Hepatic stellate cell (primary cell): ENCODE data around the gene USP17L11.
"Not testable (repeated sequence)": the region's sequence is repeated elsewhere in the genome, so short reads cannot be mapped to it uniquely, and the experiment has no call there.

Experiments
- DNase-seq: peaks from one replicate; pipeline ENCODE4 v3.0.0; 2011; ENCODE audit warnings: low spot score

The USP17L11 gene, protein sequence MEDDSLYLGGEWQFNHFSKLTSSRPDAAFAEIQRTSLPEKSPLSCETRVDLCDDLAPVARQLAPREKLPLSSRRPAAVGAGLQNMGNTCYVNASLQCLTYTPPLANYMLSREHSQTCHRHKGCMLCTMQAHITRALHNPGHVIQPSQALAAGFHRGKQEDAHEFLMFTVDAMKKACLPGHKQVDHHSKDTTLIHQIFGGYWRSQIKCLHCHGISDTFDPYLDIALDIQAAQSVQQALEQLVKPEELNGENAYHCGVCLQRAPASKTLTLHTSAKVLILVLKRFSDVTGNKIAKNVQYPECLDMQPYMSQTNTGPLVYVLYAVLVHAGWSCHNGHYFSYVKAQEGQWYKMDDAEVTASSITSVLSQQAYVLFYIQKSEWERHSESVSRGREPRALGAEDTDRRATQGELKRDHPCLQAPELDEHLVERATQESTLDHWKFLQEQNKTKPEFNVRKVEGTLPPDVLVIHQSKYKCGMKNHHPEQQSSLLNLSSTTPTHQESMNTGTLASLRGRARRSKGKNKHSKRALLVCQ

DNA sequence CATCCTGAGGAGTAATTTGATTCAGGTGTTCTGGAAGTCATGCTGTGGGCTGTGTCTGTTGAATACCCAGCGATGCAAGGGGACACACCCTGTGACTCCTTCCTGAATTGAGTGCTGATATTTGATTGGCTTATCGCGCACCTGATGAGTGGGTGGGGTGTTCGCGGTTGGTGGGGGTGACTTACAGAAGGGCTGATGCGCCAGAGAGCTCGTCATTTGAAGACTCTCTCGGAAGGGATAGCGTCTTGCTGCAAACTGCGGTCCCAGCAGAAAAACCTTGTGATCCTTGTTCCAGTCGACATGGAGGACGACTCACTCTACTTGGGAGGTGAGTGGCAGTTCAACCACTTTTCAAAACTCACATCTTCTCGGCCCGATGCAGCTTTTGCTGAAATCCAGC lies at the start of gene USP17L11:
USP17L11 (plus strand) TSS at position 301 of the 400 bp plus-strand sequence; CDS start at position 301, 0 bp downstream.
- DNase-seq: not testable (repeated sequence)

DNA sequence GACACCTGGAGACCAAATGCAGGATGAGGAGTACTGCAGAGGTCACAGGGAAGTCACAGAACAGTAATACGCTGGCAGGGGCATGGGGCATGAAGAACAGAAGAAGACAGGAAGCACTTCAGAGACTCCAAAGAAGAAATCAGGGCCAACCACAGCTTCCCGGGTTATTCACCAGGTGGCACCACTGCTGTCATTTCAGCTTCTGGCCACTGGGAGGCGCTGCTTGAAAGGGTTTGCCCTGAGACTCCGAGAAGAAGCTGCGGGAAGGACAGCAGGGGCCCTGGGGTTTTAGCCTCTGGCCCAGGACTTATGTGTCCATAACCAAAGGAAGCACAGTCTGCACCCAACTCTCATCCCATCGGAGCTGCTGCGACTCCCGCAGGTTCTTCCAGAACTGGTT lies 49.2 kb upstream of the USP17L11 start:
- not testable (repeated sequence) for DNase-seq

DNA sequence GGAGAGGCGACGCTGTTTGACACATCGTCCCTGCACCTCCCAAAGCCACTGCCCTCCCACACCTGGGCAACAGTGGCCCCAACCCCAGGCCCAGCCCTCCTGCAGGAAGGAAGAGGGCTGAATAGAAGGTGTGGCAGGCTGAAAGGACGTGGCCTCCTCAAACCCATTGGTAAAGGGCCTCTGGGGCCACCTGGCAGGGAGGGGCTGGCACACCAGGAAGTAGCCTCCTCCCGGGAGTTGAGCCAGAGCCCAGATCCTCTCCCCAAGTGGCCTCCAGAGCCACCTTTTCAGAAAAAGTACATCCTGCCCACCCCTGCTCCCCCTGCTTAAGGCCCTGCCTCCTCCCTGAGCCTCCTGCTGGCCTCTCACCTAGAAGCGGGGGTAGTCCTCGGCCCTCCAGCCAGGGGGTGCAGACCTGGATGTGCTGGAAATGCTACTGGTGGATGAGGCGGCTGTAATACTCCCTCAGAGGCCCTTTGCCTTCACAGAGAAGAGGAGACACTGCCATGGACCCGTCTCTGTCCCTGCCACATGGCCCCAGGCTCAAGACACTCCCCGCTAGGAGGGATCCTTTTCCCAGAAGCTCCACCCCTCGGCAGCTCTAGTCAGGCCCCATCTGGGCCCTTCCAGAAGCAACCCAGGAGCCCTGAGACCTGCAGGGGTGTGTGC lies 45.3 kb upstream of the USP17L11 start, which contains the start of gene FAM90A26:
FAM90A26 (plus strand) TSS at position 619 of the 669 bp plus-strand sequence. CDS start 2,764 bp downstream, outside the sequence.
- DNase-seq: not testable (repeated sequence)

DNA sequence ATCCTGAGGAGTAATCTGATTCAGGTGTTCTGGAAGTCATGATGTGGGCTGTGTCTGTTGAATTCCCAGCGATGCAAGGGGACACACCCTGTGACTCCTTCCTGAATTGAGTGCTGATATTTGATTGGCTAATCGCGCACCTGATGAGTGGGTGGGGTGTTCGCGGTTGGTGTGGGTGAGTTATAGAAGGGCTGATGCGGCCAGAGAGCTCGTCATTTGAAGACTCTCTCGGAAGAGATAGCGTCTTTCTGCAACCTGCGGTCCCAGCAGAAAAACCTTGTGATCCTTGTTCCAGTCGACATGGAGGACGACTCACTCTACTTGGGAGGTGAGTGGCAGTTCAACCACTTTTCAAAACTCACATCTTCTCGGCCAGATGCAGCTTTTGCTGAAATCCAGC lies 4.8 kb upstream of the USP17L11 start, which contains the start of gene USP17L10:
USP17L10 (plus strand) TSS at position 301 of the 400 bp plus-strand sequence; CDS start at position 301, 0 bp downstream.
- not testable (repeated sequence) for DNase-seq

DNA sequence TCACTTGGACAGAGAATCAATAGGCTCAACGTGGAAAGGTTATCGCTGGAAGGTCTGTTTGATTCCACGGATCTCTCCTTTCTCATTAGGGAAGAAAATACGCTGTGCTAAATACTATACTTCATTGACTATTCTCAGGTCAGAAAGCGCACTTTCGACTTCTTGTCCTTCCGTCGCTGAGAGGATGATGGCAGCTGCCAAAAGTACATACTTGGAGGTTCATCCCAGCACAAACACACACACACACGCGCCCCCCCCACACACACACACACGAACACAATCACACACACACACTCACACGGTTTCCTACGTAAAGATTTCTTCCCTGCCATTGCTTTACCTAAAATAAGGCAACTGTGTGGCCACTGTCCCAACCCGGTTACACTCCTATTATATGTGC lies 504 bp upstream of the USP17L11 start:
- not testable (repeated sequence) for DNase-seq

DNA sequence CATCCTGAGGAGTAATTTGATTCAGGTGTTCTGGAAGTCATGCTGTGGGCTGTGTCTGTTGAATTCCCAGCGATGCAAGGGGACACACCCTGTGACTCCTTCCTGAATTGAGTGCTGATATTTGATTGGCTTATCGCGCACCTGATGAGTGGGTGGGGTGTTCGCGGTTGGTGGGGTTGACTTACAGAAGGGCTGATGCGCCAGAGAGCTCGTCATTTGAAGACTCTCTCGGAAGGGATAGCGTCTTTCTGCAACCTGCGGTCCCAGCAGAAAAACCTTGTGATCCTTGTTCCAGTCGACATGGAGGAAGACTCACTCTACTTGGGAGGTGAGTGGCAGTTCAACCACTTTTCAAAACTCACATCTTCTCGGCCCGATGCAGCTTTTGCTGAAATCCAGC lies 4.6 kb downstream of the USP17L11 start, which contains the start of gene USP17L12:
USP17L12 (plus strand) TSS at position 301 of the 400 bp plus-strand sequence; CDS start at position 301, 0 bp downstream.
- not testable (repeated sequence) for DNase-seq

DNA sequence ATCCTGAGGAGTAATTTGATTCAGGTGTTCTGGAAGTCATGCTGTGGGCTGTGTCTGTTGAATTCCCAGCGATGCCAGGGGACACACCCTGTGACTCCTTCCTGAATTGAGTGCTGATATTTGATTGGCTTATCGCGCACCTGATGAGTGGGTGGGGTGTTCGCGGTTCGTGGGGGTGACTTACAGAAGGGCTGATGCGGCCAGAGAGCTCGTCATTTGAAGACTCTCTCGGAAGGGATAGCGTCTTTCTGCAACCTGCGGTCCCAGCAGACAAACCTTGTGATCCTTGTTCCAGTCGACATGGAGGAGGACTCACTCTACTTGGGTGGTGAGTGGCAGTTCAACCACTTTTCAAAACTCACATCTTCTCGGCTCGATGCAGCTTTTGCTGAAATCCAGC lies 9.4 kb downstream of the USP17L11 start, which contains the start of gene USP17L13:
USP17L13 (plus strand) TSS at position 301 of the 400 bp plus-strand sequence; CDS start at position 301, 0 bp downstream.
- DNase-seq: not testable (repeated sequence)

DNA sequence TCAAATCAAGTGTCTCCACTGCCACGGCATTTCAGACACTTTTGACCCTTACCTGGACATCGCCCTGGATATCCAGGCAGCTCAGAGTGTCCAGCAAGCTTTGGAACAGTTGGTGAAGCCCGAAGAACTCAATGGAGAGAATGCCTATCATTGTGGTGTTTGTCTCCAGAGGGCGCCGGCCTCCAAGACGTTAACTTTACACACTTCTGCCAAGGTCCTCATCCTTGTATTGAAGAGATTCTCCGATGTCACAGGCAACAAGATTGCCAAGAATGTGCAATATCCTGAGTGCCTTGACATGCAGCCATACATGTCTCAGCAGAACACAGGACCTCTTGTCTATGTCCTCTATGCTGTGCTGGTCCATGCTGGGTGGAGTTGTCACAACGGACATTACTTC lies 15.0 kb downstream of the USP17L11 start:
- not testable (repeated sequence) for DNase-seq

DNA sequence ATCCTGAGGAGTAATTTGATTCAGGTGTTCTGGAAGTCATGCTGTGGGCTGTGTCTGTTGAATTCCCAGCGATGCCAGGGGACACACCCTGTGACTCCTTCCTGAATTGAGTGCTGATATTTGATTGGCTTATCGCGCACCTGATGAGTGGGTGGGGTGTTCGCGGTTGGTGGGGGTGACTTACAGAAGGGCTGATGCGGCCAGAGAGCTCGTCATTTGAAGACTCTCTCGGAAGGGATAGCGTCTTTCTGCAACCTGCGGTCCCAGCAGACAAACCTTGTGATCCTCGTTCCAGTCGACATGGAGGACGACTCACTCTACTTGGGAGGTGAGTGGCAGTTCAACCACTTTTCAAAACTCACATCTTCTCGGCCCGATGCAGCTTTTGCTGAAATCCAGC lies 18.9 kb downstream of the USP17L11 start, which contains the start of gene USP17L15:
USP17L15 (plus strand) TSS at position 301 of the 400 bp plus-strand sequence; CDS start at position 301, 0 bp downstream.
- not testable (repeated sequence) for DNase-seq

DNA sequence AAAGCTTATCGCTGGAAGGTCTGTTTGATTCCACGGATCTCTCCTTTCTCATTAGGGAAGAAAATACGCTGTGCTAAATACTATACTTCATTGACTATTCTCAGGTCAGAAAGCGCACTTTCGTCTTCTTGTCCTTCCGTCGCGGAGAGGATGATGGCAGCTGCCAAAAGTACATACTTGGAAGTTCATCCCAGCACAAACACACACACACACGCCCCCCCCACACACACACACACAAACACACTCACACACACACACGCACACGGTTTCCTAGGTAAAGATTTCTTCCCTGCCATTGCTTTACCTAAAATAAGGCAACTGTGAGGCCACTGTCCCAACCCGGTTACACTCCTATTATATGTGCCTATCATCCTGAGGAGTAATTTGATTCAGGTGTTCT lies 23.3 kb downstream of the USP17L11 start:
- not testable (repeated sequence) for DNase-seq

DNA sequence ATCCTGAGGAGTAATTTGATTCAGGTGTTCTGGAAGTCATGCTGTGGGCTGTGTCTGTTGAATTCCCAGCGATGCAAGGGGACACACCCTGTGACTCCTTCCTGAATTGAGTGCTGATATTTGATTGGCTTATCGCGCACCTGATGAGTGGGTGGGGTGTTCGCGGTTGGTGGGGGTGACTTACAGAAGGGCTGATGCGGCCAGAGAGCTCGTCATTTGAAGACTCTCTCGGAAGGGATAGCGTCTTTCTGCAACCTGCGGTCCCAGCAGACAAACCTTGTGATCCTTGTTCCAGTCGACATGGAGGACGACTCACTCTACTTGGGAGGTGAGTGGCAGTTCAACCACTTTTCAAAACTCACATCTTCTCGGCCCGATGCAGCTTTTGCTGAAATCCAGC lies 28.4 kb downstream of the USP17L11 start, which contains the start of gene USP17L17:
USP17L17 (plus strand) TSS at position 301 of the 400 bp plus-strand sequence; CDS start at position 301, 0 bp downstream.
- DNase-seq: not testable (repeated sequence)

DNA sequence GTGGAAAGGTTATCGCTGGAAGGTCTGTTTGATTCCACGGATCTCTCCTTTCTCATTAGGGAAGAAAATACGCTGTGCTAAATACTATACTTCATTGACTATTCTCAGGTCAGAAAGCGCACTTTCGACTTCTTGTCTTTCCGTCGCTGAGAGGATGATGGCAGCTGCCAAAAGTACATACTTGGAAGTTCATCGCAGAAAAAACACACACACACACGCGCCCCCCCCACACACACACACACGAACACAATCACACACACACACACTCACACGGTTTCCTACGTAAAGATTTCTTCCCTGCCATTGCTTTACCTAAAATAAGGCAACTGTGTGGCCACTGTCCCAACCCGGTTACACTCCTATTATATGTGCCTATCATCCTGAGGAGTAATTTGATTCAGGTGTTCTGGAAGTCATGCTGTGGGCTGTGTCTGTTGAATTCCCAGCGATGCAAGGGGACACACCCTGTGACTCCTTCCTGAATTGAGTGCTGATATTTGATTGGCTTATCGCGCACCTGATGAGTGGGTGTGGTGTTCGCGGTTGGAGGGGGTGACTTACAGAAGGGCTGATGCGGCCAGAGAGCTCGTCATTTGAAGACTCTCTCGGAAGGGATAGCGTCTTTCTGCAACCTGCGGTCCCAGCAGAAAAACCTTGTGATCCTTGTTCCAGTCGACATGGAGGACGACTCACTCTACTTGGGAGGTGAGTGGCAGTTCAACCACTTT lies 32.9 kb downstream of the USP17L11 start, which contains the start of gene USP17L18:
USP17L18 (plus strand) TSS at position 678 of the 728 bp plus-strand sequence; CDS start at position 678, 0 bp downstream.
- not testable (repeated sequence) for DNase-seq

DNA sequence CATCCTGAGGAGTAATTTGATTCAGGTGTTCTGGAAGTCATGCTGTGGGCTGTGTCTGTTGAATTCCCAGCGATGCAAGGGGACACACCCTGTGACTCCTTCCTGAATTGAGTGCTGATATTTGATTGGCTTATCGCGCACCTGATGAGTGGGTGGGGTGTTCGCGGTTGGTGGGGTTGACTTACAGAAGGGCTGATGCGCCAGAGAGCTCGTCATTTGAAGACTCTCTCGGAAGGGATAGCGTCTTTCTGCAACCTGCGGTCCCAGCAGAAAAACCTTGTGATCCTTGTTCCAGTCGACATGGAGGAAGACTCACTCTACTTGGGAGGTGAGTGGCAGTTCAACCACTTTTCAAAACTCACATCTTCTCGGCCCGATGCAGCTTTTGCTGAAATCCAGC lies 37.9 kb downstream of the USP17L11 start, which contains the start of gene USP17L19:
USP17L19 (plus strand) TSS at position 301 of the 400 bp plus-strand sequence; CDS start at position 301, 0 bp downstream.
- DNase-seq: not testable (repeated sequence)

DNA sequence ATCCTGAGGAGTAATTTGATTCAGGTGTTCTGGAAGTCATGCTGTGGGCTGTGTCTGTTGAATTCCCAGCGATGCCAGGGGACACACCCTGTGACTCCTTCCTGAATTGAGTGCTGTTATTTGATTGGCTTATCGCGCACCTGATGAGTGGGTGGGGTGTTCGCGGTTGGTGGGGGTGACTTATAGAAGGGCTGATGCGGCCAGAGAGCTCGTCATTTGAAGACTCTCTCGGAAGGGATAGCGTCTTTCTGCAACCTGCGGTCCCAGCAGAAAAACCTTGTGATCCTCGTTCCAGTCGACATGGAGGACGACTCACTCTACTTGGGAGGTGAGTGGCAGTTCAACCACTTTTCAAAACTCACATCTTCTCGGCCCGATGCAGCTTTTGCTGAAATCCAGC lies 42.6 kb downstream of the USP17L11 start, which contains the start of gene USP17L20:
USP17L20 (plus strand) TSS at position 301 of the 400 bp plus-strand sequence; CDS start at position 301, 0 bp downstream.
- DNase-seq: not testable (repeated sequence)

DNA sequence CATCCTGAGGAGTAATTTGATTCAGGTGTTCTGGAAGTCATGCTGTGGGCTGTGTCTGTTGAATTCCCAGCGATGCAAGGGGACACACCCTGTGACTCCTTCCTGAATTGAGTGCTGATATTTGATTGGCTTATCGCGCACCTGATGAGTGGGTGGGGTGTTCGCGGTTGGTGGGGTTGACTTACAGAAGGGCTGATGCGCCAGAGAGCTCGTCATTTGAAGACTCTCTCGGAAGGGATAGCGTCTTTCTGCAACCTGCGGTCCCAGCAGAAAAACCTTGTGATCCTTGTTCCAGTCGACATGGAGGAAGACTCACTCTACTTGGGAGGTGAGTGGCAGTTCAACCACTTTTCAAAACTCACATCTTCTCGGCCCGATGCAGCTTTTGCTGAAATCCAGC lies 47.4 kb downstream of the USP17L11 start, which contains the start of gene USP17L21:
USP17L21 (plus strand) TSS at position 301 of the 400 bp plus-strand sequence; CDS start at position 301, 0 bp downstream.
- DNase-seq: not testable (repeated sequence)
